ENCODE data around the gene BATF. TPM values are rescaled to one million over a fixed set of nuclear protein-coding genes. Genes with fewer than 3 reads are reported as not detected.
A peak's percentile ranks its signal among the peaks of the same experiment; 100 is the strongest.

The BATF gene
- total and polyA plus RNA-seq, 4 donors = 2.1 to 8.0 (median 2.9) TPM

DNA sequence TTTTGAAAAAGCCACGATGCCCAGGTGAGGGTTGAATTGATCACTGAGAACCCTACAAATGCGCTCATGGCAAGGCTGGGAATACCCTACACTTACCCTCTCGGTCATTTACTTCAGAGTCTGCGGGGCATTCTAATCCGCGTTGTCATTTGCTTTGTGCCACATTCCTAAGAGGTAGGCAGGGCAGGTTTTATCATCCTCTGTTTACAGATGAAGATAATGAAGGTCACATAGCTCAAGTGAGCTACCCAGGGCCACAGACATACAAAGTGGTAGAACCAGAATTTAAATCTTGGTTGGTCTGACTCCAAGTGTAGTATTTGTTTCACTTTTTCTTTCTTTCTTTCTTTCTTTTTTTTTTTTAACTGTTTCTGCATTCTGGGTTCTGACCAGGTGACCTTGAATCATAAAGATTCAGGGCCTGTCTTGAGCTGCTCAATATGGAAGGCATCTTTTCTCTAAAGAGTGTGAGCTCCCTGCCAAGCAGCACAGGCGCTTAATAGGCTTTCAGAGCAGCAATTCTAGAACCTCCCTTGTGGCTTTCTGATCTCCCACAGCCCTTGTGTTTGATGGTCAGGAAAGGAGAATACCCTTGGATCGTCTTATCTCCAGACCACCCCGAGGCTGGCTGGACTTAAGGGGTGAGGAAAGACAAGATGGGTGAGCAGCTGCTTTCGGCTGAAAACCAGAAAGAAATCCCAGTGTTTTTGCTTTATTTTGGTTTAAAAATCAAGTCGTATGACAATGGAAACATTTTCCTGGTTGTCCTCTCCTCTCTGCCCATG lies 662 bp upstream of the BATF start:
- ATAC-seq (ENCODE audit: low FRiP score) (no peak), DNase-seq (no peak)
- Histone ChIP-seq H3K4me3 (ENCODE audit: low read length in 2 of 2) (no peak overlapping the region), H3K4me1 (ENCODE audit: control insufficient read depth in 1 of 2, insufficient read depth in 2 of 2, low read length in 2 of 2) (no peaks in the 10 kb centered on the region), H3K27me3 (ENCODE audit: control insufficient read depth in 1 of 2, insufficient read depth in 2 of 2, low read length in 1 of 2) (no peaks in the 10 kb centered on the region), H3K27ac (ENCODE audit: low read depth in 1 of 2, low read length in 2 of 2) (no peak overlapping the region), H3K9me3 (ENCODE audit: control insufficient read depth, low read length) (no peaks in the 10 kb centered on the region), H3K36me3 (ENCODE audit: control insufficient read depth in 1 of 2, insufficient read depth in 2 of 2, low read length in 1 of 2) (no peaks in the 10 kb centered on the region)
- 73 to 78% methylated on average over 11 of the region's 11 CpGs for WGBS, 2 donors
- intact Hi-C loops (cut with DNase I) = no loop called here

DNA sequence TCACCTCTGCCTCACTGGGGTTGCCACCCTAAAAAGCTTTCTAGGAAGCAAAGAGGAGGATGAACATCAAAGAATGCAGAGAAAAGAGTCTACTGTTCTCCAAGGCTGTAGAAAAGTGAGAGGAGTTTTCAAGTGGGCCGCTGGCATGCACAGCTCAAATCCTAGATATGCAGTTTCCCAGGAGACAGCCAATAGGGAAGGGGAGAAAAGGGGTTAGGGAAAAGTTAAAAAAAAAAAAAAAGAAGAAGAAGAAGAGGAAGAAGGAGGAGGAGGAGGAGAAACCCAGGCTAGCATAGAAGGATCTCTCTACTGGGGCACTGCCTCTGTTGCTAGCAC lies 682 bp downstream of the BATF start:
- Histone ChIP-seq H3K9me3 (ENCODE audit: control insufficient read depth, low read length) (no peaks in the 10 kb centered on the region), H3K27me3 (ENCODE audit: control insufficient read depth in 1 of 2, insufficient read depth in 2 of 2, low read length in 1 of 2) (no peaks in the 10 kb centered on the region), H3K36me3 (ENCODE audit: control insufficient read depth in 1 of 2, insufficient read depth in 2 of 2, low read length in 1 of 2) (no peaks in the 10 kb centered on the region), H3K4me3 (ENCODE audit: low read length in 2 of 2) (no peak overlapping the region), H3K4me1 (ENCODE audit: control insufficient read depth in 1 of 2, insufficient read depth in 2 of 2, low read length in 2 of 2) (no peaks in the 10 kb centered on the region), H3K27ac (ENCODE audit: low read depth in 1 of 2, low read length in 2 of 2) (no peak overlapping the region)
- DNase-seq (no peak), ATAC-seq (ENCODE audit: low FRiP score) (no peak)
- intact Hi-C loops (cut with DNase I) = no loop called here
- 75 to 88% methylated on average over 1 of the region's 1 CpG for WGBS, 2 donors

DNA sequence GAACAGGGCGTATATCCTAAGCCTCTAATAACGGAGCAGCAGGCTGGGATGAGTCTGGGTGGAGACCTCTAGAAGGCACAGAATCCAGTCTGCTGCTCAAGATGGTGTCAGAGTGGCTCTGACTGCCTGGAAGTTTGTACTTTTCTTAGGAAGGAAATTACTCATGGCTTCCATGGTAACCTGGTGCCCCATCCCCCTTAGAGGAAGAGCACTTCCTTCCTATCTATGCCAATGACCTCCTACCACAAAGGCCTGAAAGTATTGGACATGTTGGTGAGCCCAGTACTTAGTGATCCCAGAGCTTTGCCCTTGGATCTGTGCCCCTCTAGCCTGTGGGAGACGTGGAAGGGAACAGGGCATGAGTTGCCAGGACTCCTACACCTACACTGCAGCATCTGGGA lies 1.5 kb downstream of the BATF start:
- Histone ChIP-seq H3K27ac (ENCODE audit: low read depth in 1 of 2, low read length in 2 of 2) (no peak overlapping the region), H3K27me3 (ENCODE audit: control insufficient read depth in 1 of 2, insufficient read depth in 2 of 2, low read length in 1 of 2) (no peaks in the 10 kb centered on the region), H3K9me3 (ENCODE audit: control insufficient read depth, low read length) (no peaks in the 10 kb centered on the region), H3K4me1 (ENCODE audit: control insufficient read depth in 1 of 2, insufficient read depth in 2 of 2, low read length in 2 of 2) (no peaks in the 10 kb centered on the region), H3K36me3 (ENCODE audit: control insufficient read depth in 1 of 2, insufficient read depth in 2 of 2, low read length in 1 of 2) (no peaks in the 10 kb centered on the region), H3K4me3 (ENCODE audit: low read length in 2 of 2) (no peak overlapping the region)
- no peak for DNase-seq
- peak; percentile 44 for ATAC-seq (ENCODE audit: low FRiP score)
- WGBS, 2 donors = 62 to 65% methylated on average over 3 of the region's 3 CpGs
- intact Hi-C loops (cut with DNase I) = no loop called here

DNA sequence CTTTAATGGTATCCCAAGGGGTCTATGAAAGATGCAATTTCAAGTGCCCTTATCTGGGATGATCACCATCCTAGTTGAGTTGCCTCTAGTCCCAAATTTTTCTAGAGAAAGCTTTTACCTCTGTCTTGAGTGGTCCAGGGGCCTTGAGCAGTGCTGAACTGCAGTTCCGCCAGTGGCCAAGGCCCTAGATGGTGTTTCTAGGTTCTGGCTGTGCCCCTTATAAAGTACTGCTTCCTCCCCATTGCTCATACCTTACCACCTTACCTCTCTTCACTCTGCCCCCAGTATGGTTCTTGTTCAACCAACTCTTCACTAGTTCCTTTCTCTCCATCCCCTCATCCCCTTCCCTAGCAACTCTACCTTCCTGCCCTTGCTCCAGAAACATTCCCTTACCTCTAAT lies 3.7 kb downstream of the BATF start:
- 88 to 95% methylated on average over 1 of the region's 1 CpG for WGBS, 2 donors
- DNase-seq = no peak
- no peaks in the 10 kb centered on the region for H3K4me1 ChIP-seq (ENCODE audit: control insufficient read depth in 1 of 2, insufficient read depth in 2 of 2, low read length in 2 of 2)
- intact Hi-C loops (cut with DNase I) = no loop called here
- no peak overlapping the region for H3K27ac ChIP-seq (ENCODE audit: low read depth in 1 of 2, low read length in 2 of 2)
- H3K4me3 ChIP-seq (ENCODE audit: low read length in 2 of 2) = no peak overlapping the region
- no peaks in the 10 kb centered on the region for H3K27me3 ChIP-seq (ENCODE audit: control insufficient read depth in 1 of 2, insufficient read depth in 2 of 2, low read length in 1 of 2)
- no peaks in the 10 kb centered on the region for H3K9me3 ChIP-seq (ENCODE audit: control insufficient read depth, low read length)
- ATAC-seq (ENCODE audit: low FRiP score) = no peak
- no peaks in the 10 kb centered on the region for H3K36me3 ChIP-seq (ENCODE audit: control insufficient read depth in 1 of 2, insufficient read depth in 2 of 2, low read length in 1 of 2)

GRCh38 chr14:75527449-75528163 lies 5.3 kb downstream of the BATF start:
- intact Hi-C loops (cut with DNase I) = no loop called here

DNA sequence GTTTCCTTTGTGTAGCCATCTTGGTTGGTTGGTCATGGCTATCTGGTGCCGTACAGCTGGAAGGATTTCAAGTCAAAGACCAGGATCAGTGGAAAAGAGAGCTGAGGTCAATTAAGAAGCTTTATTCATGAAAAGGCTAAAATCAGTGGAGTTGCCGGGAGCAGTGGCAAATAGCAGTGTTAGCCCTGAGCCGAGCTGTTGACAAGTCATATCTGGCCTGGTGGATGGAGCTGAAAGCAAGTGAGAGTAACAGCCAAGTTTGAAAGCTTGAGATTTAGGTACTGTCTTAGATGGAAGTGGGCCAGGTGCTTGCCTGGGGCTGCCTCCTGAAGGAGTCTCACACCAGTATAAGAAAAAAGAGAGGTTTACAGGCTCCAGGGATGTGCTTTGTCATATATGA lies 9.0 kb downstream of the BATF start:
- intact Hi-C loops (cut with DNase I) = no loop called here
- no peaks in the 10 kb centered on the region for H3K9me3 ChIP-seq (ENCODE audit: control insufficient read depth, low read length)
- no peaks in the 10 kb centered on the region for H3K4me1 ChIP-seq (ENCODE audit: control insufficient read depth in 1 of 2, insufficient read depth in 2 of 2, low read length in 2 of 2)
- WGBS, 2 donors = 52 to 64% methylated on average over 3 of the region's 3 CpGs
- no peaks in the 10 kb centered on the region for H3K27me3 ChIP-seq (ENCODE audit: control insufficient read depth in 1 of 2, insufficient read depth in 2 of 2, low read length in 1 of 2)
- no peaks in the 10 kb centered on the region for H3K36me3 ChIP-seq (ENCODE audit: control insufficient read depth in 1 of 2, insufficient read depth in 2 of 2, low read length in 1 of 2)
- H3K4me3 ChIP-seq (ENCODE audit: low read length in 2 of 2) = no peak overlapping the region
- H3K27ac ChIP-seq (ENCODE audit: low read depth in 1 of 2, low read length in 2 of 2) = no peak overlapping the region
- no peak for DNase-seq
- no peak for ATAC-seq (ENCODE audit: low FRiP score)

More at GRCh38 chr14:75527449-75528163, 5.3 kb downstream of the BATF start:
- no peak overlapping the region for H3K4me3 ChIP-seq (ENCODE audit: low read length in 2 of 2)
- H3K27me3 ChIP-seq (ENCODE audit: control insufficient read depth in 1 of 2, insufficient read depth in 2 of 2, low read length in 1 of 2) = no peaks in the 10 kb centered on the region
- H3K4me1 ChIP-seq (ENCODE audit: control insufficient read depth in 1 of 2, insufficient read depth in 2 of 2, low read length in 2 of 2) = no peaks in the 10 kb centered on the region
- no peak for ATAC-seq (ENCODE audit: low FRiP score)
- no peaks in the 10 kb centered on the region for H3K9me3 ChIP-seq (ENCODE audit: control insufficient read depth, low read length)
- WGBS, 2 donors = 47 to 50% methylated on average over 8 of the region's 8 CpGs
- DNase-seq = no peak
- H3K36me3 ChIP-seq (ENCODE audit: control insufficient read depth in 1 of 2, insufficient read depth in 2 of 2, low read length in 1 of 2) = no peaks in the 10 kb centered on the region
- no peak overlapping the region for H3K27ac ChIP-seq (ENCODE audit: low read depth in 1 of 2, low read length in 2 of 2)

DNA sequence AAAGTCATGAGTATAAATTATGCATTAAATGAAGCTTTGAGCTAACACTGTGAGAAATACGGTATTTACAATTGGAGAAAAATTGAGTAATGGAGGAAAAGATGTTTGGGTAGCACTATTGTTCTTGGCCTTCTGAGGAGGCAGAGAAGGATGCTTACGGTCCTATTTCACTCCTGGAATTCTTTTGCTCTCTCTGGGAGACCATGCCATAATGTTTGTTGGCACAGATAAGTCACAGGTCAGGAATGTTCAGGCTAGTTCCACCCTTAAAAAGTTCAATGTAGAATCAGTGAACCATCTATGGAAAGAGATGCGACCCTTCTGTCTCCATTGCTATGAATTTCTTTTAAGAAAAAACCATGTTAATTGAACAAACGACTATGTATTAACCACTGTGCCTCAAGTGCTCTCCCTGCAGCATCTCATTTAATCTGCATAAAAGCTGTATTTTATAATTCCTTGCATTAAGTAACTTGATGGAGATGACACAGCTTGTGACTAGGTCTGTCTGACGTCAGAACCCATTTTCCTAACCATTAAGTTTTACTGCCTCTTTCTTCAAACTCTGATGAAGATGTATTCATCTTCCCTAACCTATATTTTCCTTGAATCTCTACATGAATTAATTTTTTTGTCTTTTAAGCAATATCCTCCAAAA lies 9.5 kb downstream of the BATF start:
- no peaks in the 10 kb centered on the region for H3K4me1 ChIP-seq (ENCODE audit: control insufficient read depth in 1 of 2, insufficient read depth in 2 of 2, low read length in 2 of 2)
- no peaks in the 10 kb centered on the region for H3K9me3 ChIP-seq (ENCODE audit: control insufficient read depth, low read length)
- intact Hi-C loops (cut with DNase I) = no loop called here
- no peak overlapping the region for H3K27ac ChIP-seq (ENCODE audit: low read depth in 1 of 2, low read length in 2 of 2)
- H3K4me3 ChIP-seq (ENCODE audit: low read length in 2 of 2) = no peak overlapping the region
- DNase-seq = no peak
- no peaks in the 10 kb centered on the region for H3K27me3 ChIP-seq (ENCODE audit: control insufficient read depth in 1 of 2, insufficient read depth in 2 of 2, low read length in 1 of 2)
- 40 to 50% methylated on average over 5 of the region's 5 CpGs for WGBS, 2 donors
- no peak for ATAC-seq (ENCODE audit: low FRiP score)
- H3K36me3 ChIP-seq (ENCODE audit: control insufficient read depth in 1 of 2, insufficient read depth in 2 of 2, low read length in 1 of 2) = no peaks in the 10 kb centered on the region

DNA sequence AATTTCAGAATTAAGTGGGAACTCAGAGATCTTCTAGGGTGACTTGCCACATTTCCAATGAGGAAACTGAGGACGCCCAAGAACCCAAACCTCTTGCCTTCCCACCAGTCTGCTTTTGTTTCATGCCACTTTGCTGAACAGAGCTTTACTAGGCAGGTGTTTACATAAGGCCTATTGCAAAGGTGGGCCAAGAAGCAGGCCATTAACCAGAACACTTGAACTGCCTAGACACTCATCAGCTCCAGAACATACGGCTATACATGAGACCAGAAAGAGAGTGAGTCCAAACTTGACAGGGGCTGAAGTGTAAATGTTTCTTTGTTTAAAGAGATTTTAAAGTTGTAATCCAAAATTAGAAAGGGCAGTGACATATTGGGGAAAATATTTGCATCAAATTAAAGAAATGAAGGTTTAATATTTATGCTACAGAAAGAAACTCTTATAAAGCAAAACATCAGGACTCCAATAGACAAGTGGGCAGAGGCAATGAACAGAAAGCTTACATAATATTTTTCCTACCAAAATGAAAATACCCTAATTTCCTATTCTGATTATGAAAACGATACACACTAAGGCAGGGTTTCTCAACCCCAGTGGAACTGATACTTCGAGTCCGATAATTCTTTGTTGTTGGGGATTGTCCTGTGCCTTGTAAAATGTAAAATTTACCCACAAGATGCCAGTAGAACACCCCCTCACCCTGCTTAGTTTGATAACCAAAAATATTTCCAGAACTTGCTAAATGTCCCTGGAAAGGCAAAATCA lies 11.7 kb downstream of the BATF start:
- DNase-seq (no peak), ATAC-seq (ENCODE audit: low FRiP score) (no peak)
- no peak overlapping the region for H3K27ac ChIP-seq (ENCODE audit: low read depth in 1 of 2, low read length in 2 of 2)
- WGBS, 2 donors = 62 to 64% methylated on average over 5 of the region's 5 CpGs
- H3K36me3 ChIP-seq (ENCODE audit: control insufficient read depth in 1 of 2, insufficient read depth in 2 of 2, low read length in 1 of 2) = no peaks in the 10 kb centered on the region
- no peak overlapping the region for H3K4me3 ChIP-seq (ENCODE audit: low read length in 2 of 2)
- no peaks in the 10 kb centered on the region for H3K27me3 ChIP-seq (ENCODE audit: control insufficient read depth in 1 of 2, insufficient read depth in 2 of 2, low read length in 1 of 2)
- no peaks in the 10 kb centered on the region for H3K9me3 ChIP-seq (ENCODE audit: control insufficient read depth, low read length)
- intact Hi-C loops (cut with DNase I) = no loop called here
- H3K4me1 ChIP-seq (ENCODE audit: control insufficient read depth in 1 of 2, insufficient read depth in 2 of 2, low read length in 2 of 2) = no peaks in the 10 kb centered on the region
